SU-DHL-6 (cell line): Measurements from ENCODE around the gene LRRC10.

Source experiments
- EZH2phosphoT487 ChIP-seq: fragments of 200-600 bp; sonication (generic), shearing (Covaris generic); conservative IDR thresholded peaks from 2 replicates; pipeline ENCODE4 v1.6.1; 2018; ENCODE audit warnings: mild to moderate bottlenecking, antibody characterized with exemption, low read length, moderate library complexity, mixed read lengths
- TF ChIP-seq, protein P1 (sequence below): fragments of 200-600 bp; sonication (generic); IDR thresholded peaks from one replicate; pipeline ENCODE4 v1.5.1; 2017; ENCODE audit warnings: antibody characterized with exemption, mild to moderate bottlenecking, low read length, moderate library complexity; ENCODE audit not compliant: insufficient read depth, poor library complexity, severe bottlenecking

- TF ChIP-seq, protein P1, sequence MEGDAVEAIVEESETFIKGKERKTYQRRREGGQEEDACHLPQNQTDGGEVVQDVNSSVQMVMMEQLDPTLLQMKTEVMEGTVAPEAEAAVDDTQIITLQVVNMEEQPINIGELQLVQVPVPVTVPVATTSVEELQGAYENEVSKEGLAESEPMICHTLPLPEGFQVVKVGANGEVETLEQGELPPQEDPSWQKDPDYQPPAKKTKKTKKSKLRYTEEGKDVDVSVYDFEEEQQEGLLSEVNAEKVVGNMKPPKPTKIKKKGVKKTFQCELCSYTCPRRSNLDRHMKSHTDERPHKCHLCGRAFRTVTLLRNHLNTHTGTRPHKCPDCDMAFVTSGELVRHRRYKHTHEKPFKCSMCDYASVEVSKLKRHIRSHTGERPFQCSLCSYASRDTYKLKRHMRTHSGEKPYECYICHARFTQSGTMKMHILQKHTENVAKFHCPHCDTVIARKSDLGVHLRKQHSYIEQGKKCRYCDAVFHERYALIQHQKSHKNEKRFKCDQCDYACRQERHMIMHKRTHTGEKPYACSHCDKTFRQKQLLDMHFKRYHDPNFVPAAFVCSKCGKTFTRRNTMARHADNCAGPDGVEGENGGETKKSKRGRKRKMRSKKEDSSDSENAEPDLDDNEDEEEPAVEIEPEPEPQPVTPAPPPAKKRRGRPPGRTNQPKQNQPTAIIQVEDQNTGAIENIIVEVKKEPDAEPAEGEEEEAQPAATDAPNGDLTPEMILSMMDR = no peak
- TF ChIP-seq EZH2phosphoT487 = no peak
These were observed 31.8 kb upstream of the LRRC10 start for GRCh38 chr12:69642531-69642930.
